Lower leg skin (tissue), 3 donors: ENCODE measurements around the gene WBP1.

Experiments used
- POLR2A ChIP-seq, 2 donors: fragments of 450-650 bp; IDR thresholded peaks; one replicate each; pipeline ENCODE4 v1.6.1; 2016 to 2017; ENCODE audit warnings: antibody characterized with exemption in 2 of 2, mild to moderate bottlenecking in 1 of 2, moderate library complexity in 1 of 2
- TF ChIP-seq, protein P1 (sequence below), 3 donors: fragments of 450-650 bp; IDR thresholded peaks; one replicate each; pipeline ENCODE4 v1.5.1; 2016; ENCODE audit warnings: antibody characterized with exemption in 3 of 3, mild to moderate bottlenecking in 3 of 3, moderate library complexity in 2 of 3

DNA sequence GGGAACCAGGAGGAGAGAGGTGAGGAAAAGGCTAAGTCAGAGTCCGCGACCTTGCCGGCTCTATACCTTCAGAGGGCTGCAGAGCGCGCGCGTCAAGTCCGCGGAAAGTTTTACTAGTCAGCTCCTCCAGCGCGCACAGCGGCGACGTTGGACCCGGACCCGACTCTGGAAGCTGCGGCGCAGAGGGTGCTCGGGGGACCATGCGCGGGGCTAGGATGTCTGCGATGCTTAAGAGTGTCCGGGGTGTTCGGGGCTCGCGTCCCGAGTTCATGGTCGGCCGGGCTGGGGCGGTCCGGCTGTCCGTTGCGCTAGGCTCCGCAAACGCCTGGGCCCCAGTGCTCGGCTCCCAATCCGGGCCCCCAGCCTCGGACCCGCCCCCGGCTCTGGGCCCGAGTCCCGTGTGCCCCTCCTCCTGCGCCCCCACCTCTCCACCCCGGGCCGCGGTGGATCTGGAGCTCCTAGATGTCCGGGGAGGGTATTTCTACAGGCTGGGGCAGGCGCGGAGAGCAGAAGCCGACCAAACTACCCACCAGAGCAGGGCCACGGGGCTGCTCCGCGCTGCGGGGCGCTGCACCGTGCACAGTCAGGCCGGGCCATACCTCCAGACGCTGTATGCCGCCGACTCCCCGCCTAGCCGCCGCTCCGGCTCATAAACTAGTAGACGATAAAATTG lies 41.2 kb downstream of the WBP1 start, which contains the start of gene LBX2:
- TF ChIP-seq, protein P1, sequence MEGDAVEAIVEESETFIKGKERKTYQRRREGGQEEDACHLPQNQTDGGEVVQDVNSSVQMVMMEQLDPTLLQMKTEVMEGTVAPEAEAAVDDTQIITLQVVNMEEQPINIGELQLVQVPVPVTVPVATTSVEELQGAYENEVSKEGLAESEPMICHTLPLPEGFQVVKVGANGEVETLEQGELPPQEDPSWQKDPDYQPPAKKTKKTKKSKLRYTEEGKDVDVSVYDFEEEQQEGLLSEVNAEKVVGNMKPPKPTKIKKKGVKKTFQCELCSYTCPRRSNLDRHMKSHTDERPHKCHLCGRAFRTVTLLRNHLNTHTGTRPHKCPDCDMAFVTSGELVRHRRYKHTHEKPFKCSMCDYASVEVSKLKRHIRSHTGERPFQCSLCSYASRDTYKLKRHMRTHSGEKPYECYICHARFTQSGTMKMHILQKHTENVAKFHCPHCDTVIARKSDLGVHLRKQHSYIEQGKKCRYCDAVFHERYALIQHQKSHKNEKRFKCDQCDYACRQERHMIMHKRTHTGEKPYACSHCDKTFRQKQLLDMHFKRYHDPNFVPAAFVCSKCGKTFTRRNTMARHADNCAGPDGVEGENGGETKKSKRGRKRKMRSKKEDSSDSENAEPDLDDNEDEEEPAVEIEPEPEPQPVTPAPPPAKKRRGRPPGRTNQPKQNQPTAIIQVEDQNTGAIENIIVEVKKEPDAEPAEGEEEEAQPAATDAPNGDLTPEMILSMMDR (IDR thresholded peaks at IDR 0.05): no peak
- TF ChIP-seq POLR2A (IDR thresholded peaks at IDR 0.05): no peak
